Stomach (tissue), 9 donors: Measurements from ENCODE around the gene DUOX2. TPM values are rescaled to one million over a fixed set of nuclear protein-coding genes. Genes with fewer than 3 reads are reported as not detected.

Source experiments
- DNase-seq, 2 donors: peaks; one replicate each; pipeline versions ENCODE4 v3.0.0 to v3.0.0-alpha.2; 2013 to 2019
- H3K27ac ChIP-seq, 5 donors: fragments of 200-600 bp in 4 of 5; sonication (generic) in 4 of 5; one replicate each; pipeline ENCODE4 v1.5.1; 2013 to 2019; ENCODE audit warnings: mild to moderate bottlenecking in 1 of 5, moderate library complexity in 1 of 5
- H3K27me3 ChIP-seq, 3 donors: fragments of 200-600 bp; sonication (generic); one replicate each; pipeline ENCODE4 v1.5.1; 2017 to 2019; ENCODE audit warnings: mixed run types in 1 of 3
- H3K36me3 ChIP-seq, 4 donors: fragments of 200-600 bp; sonication (generic); 1 replicate in 3 of 4; 2 replicates in 1 of 4; pipeline ENCODE4 v1.5.1; 2016 to 2019
- H3K4me1 ChIP-seq, 4 donors: fragments of 200-600 bp; sonication (generic); one replicate each; pipeline ENCODE4 v1.5.1; 2016 to 2019
- H3K4me3 ChIP-seq, 4 donors: fragments of 200-600 bp; sonication (generic) in 3 of 4; one replicate each; pipeline ENCODE4 v1.5.1; 2016 to 2019; ENCODE audit warnings: mild to moderate bottlenecking in 1 of 4
- H3K9me3 ChIP-seq, 4 donors: fragments of 200-600 bp; sonication (generic); one replicate each; pipeline ENCODE4 v1.5.1; 2016 to 2019
- EP300 ChIP-seq: sonication (generic); formaldehyde crosslinking; IDR thresholded peaks from one replicate; pipeline ENCODE4 v1.6.1; 2017; ENCODE audit warnings: antibody characterized with exemption
- POLR2A ChIP-seq, 4 donors: fragments of 450-650 bp; IDR thresholded peaks; one replicate each; pipeline ENCODE4 v1.6.1; 2016; ENCODE audit warnings: antibody characterized with exemption in 4 of 4, control low read depth in 2 of 4, mild to moderate bottlenecking in 1 of 4, moderate library complexity in 1 of 4
- POLR2AphosphoS5 ChIP-seq, 3 donors: sonication (generic); formaldehyde crosslinking; IDR thresholded peaks; one replicate each; pipeline ENCODE4 v1.6.1; 2016; ENCODE audit warnings: antibody characterized with exemption in 3 of 3
- WGBS, 5 donors: extraction: QIAGEN DNeasy Blood & Tissue Kit in 3 of 5; methylation state at CpG; one replicate each; pipeline versions ENCODE4 v1.1.5 to v1.1.7; 2013 to 2018; 5-methylcytosine and 5-hydroxymethylcytosine counted together
- intact Hi-C: fragments of 100-400 bp; cut with DNase I; formaldehyde crosslinking; loops from one replicate; pipeline ENCODE4 v1.15.1; 2023; ENCODE audit warnings: low total_unique reads
- polyA plus RNA-seq, 3 donors: library from polyadenylated mRNA; stranded (reverse); fragments of 200-250 nt; gene quantifications; one replicate each; pipeline ENCODE4 v1.2.3, GENCODE V29; 2013
- total RNA-seq, 5 donors: library from RNA; depleted of rRNA; stranded (reverse); fragments of >200 nt; gene quantifications; one replicate each; pipeline versions ENCODE4 v1.1.0 to v1.2.3, GENCODE V29; 2014 to 2016
- TF ChIP-seq, protein P1 (sequence below), 7 experiments: fragments of 450-650 bp in 4 of 7; fragments of 200-600 bp in 3 of 7; sonication (generic) in 3 of 7; IDR thresholded peaks; one replicate each; pipeline ENCODE4 v1.5.1; 2016 to 2019; ENCODE audit warnings: antibody characterized with exemption in 7 of 7, control low read depth in 2 of 7, mild to moderate bottlenecking in 1 of 7
- donor health status: healthy with polysubstance abuse.
- donor health status: Bipolar disorder and iron deficiency.
- donor health status: healthy.

DUOX2 gene
- total and polyA plus RNA-seq, 8 donors = 1.2 to 445 (median 54.5) TPM

DNA sequence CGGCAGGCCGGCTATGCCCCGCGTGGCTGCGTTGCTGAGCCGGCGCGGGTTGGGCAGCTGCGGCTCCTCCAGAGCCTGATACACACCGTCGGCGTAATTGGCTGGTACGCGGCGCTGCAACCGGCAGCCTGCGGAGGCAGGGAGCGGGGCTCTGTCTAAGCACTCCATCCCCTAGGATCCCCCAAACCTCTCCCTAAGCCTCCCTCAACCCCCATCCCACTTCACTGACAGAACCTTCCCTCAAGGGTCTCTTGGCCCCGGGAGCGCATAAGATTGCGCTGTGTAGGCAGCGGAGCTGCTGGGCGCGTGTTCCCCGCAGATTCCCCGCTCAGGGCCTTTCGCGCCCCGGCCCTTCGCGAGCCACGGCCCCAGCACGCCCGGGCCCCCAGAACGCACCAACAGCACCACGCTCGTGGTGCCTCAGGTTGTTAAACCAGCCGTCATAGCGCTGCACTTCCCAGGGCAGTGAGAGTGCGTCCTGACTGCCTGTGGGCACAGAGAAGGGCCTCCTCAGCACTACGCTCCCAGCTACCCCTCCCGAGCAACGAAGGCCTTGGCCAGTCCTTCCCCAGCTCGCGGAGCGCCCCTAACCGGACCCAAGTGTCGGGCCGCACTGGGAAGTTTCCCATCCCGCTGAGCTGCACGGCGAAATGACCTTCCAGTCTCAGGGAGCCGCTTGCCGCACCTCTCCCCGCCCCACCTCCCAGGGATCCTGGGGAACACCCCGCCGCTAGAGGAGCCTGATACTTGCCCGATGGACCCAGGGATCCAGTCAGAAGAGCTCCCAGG is 1.2 kb downstream of the DUOX2 start:
- Histone ChIP-seq H3K36me3 (no peaks in the 10 kb centered on the region), H3K9me3 (no peaks in the 10 kb centered on the region), H3K27ac (peak overlapping the region in 2 of 5 donors; percentile 18 to 56), H3K4me1 (peaks cover 36 to 56% (median 53%) of the 10 kb centered on the region in 4 donors), H3K4me3 (peak overlapping the region; percentile 19 to 52 (median 36)), H3K27me3 (peaks cover 36 to 99% (median 72%) of the 10 kb centered on the region in 3 donors)
- DNase-seq = peak in 1 of 2 donors; percentile 35
- TF ChIP-seq, protein P1, sequence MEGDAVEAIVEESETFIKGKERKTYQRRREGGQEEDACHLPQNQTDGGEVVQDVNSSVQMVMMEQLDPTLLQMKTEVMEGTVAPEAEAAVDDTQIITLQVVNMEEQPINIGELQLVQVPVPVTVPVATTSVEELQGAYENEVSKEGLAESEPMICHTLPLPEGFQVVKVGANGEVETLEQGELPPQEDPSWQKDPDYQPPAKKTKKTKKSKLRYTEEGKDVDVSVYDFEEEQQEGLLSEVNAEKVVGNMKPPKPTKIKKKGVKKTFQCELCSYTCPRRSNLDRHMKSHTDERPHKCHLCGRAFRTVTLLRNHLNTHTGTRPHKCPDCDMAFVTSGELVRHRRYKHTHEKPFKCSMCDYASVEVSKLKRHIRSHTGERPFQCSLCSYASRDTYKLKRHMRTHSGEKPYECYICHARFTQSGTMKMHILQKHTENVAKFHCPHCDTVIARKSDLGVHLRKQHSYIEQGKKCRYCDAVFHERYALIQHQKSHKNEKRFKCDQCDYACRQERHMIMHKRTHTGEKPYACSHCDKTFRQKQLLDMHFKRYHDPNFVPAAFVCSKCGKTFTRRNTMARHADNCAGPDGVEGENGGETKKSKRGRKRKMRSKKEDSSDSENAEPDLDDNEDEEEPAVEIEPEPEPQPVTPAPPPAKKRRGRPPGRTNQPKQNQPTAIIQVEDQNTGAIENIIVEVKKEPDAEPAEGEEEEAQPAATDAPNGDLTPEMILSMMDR (IDR thresholded peaks at IDR 0.05) = no peak
- TF ChIP-seq EP300 (no peak), POLR2A (IDR thresholded peaks at IDR 0.05) (no peak), POLR2AphosphoS5 (IDR thresholded peaks at IDR 0.05) (no peak)
- 2 to 7% (median 3%) methylated on average over 17 to 58 of the region's 58 CpGs for WGBS, 5 donors
- intact Hi-C loops = no loop called here

DNA sequence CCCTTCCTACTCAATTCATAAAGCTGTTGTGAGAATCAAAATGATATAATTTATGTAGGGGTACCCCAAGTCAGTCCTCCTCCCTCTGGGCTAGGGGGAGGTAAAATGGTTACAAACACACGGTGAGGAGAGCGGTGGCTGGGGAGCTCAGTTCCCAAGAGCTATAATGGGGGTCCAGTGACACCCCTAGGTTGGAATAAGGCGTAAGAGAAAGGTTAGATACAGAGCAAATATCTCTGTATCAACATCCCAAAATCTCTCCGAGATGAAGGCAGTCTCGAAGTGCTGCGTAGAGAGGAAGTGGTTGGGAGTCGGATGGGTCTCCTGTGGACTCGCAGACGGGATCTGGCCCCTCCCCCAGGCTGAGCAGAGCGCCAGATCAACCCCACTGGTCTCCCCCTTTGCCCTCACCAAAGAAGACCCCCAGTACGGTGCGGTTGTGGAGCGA is 1.8 kb downstream of the DUOX2 start:
- Histone ChIP-seq H3K36me3 (peaks cover 0 to 3% (median 0%) of the 10 kb centered on the region in 4 donors), H3K4me3 (peak overlapping the region; percentile 19 to 52 (median 36)), H3K4me1 (peaks cover 30 to 50% (median 46%) of the 10 kb centered on the region in 4 donors), H3K9me3 (no peaks in the 10 kb centered on the region), H3K27ac (peak overlapping the region in 2 of 5 donors; percentile 18 to 56), H3K27me3 (peaks cover 35 to 96% (median 66%) of the 10 kb centered on the region in 3 donors)
- intact Hi-C loops = no loop called here
- DNase-seq = no peak
- no peak for TF ChIP-seq POLR2A (IDR thresholded peaks at IDR 0.05)
- no peak for TF ChIP-seq POLR2AphosphoS5 (IDR thresholded peaks at IDR 0.05)
- TF ChIP-seq, protein P1 (IDR thresholded peaks at IDR 0.05) = no peak
- TF ChIP-seq EP300 = no peak
- 2 to 10% (median 9%) methylated on average over 12 to 13 of the region's 13 CpGs for WGBS, 5 donors

DNA sequence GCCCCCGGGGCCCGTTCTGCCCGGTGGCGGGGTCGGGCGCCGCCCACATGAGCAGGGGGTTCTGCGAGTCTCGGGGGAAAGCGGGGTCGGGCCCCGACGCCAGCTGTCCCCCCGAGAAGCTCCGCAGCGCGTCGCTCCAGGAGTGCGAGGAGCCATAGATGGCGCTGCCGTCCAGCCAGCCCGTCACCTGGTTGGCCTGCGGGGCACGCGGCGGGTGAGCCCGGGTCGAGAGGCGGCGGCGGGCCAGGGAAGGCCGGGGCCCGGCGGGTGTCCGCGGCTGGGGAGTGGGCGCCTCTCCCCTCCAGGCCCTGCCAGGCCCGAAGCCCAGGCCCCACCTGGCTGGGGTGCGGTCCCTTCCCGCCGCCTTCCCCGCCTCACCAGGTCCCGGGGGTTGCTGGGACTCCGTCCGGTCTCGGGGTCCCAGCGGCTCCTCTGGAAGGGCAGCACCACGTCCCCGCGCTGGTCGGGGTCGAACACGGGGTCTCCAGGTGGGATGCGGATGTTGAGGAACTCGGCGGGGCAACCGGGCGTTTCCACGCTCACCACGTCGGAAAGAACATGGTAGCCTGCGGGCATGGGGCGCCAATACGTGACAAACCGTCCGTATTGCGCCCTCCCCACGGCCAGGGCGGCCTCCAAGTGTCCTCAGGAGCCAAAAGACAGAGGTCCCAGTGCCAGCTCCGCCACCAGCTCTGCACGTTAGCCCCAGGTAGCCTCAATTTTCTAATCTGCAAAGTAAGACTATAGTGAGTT is 2.4 kb downstream of the DUOX2 start:
- Histone ChIP-seq H3K27me3 (peaks cover 29 to 96% (median 60%) of the 10 kb centered on the region in 3 donors), H3K4me3 (peak overlapping the region in 3 of 4 donors; percentile 28 to 52 (median 44)), H3K9me3 (no peaks in the 10 kb centered on the region), H3K4me1 (peaks cover 24 to 44% (median 40%) of the 10 kb centered on the region in 4 donors), H3K36me3 (peaks cover 0 to 8% (median 1%) of the 10 kb centered on the region in 4 donors), H3K27ac (no peak overlapping the region)
- TF ChIP-seq, protein P1 (IDR thresholded peaks at IDR 0.05) = no peak
- no peak for TF ChIP-seq POLR2A (IDR thresholded peaks at IDR 0.05)
- TF ChIP-seq EP300 = no peak
- no peak for TF ChIP-seq POLR2AphosphoS5 (IDR thresholded peaks at IDR 0.05)
- WGBS, 5 donors = 5 to 16% (median 12%) methylated on average over 22 to 66 of the region's 71 CpGs
- DNase-seq = no peak
- intact Hi-C loops = no loop called here

DNA sequence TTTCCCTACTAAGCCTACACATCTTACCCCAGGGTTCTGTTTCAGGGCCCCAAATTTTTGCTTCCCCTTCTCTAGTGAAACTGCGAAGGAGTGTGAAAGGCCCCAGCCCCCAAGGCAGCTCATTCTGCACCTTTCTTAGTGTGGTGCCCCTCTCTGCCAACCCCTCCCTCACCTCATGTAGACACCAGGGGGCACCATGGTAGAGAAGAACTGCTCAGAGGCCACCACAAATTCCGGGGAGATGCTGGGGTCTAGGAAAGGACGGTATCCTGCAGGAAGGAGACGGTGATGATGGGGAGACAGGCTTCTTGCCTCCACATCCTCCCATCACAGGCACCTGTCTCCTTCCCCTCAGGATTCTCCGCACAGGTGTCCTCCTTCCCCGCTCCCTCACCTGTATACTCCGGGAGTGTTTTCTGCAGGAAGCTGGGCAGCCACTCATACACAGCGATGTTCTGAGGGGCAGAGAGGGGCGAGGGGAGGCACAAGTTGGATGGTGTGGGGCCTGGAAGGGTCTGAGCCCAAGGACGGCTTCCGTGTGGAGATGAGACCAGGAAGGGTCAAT is 3.6 kb downstream of the DUOX2 start:
- intact Hi-C loops = no loop called here
- DNase-seq = no peak
- TF ChIP-seq, protein P1 (IDR thresholded peaks at IDR 0.05) = no peak
- TF ChIP-seq EP300 = no peak
- no peak for TF ChIP-seq POLR2A (IDR thresholded peaks at IDR 0.05)
- no peak for TF ChIP-seq POLR2AphosphoS5 (IDR thresholded peaks at IDR 0.05)
- H3K27me3 ChIP-seq = peaks cover 20 to 85% (median 48%) of the 10 kb centered on the region in 3 donors
- H3K4me3 ChIP-seq = peak overlapping the region in 2 of 4 donors; percentile 7 to 35
- no peak overlapping the region for H3K27ac ChIP-seq
- H3K9me3 ChIP-seq = no peaks in the 10 kb centered on the region
- peaks cover 0 to 11% (median 2%) of the 10 kb centered on the region in 4 donors for H3K36me3 ChIP-seq
- WGBS, 5 donors = 42 to 63% (median 55%) methylated on average over 10 to 11 of the region's 11 CpGs
- H3K4me1 ChIP-seq = peaks cover 22 to 42% (median 35%) of the 10 kb centered on the region in 4 donors
